Heart left ventricle (tissue), 16 donors: ENCODE data around the gene GGNBP2. TPM values are rescaled to one million over a fixed set of nuclear protein-coding genes. Genes with fewer than 3 reads are reported as not detected.

ENCODE experiments used
- ATAC-seq, 4 donors: fragments of 200-7000 bp; cut with Tn5 transposase; one replicate each; pipeline ENCODE4 v1.9.1; 2020 to 2022; ENCODE audit warnings: moderate library complexity in 4 of 4, mild to moderate bottlenecking in 3 of 4, moderate number of reproducible peaks in 1 of 4
- DNase-seq, 5 donors: peaks; one replicate each; pipeline ENCODE4 v3.0.0-alpha.2; 2020
- H3K27ac ChIP-seq, 12 donors: fragments of 200-600 bp; sonication (generic) in 4 of 12; one replicate each; pipeline versions ENCODE4 v1.5.0 to v1.8.0; 2016 to 2022; ENCODE audit warnings: mild to moderate bottlenecking in 2 of 12
- H3K27me3 ChIP-seq, 9 donors: fragments of 200-600 bp; sonication (generic) in 2 of 9; one replicate each; pipeline versions ENCODE4 v1.5.1 to v1.8.0; 2016 to 2022; ENCODE audit warnings: mild to moderate bottlenecking in 3 of 9
- H3K36me3 ChIP-seq, 9 donors: fragments of 200-600 bp; sonication (generic) in 2 of 9; one replicate each; pipeline versions ENCODE4 v1.5.0 to v1.8.0; 2018 to 2022; ENCODE audit warnings: mild to moderate bottlenecking in 2 of 9
- H3K4me1 ChIP-seq, 12 donors: fragments of 200-600 bp; sonication (generic) in 4 of 12; one replicate each; pipeline versions ENCODE4 v1.5.0 to v1.8.0; 2016 to 2022; ENCODE audit warnings: mild to moderate bottlenecking in 3 of 12
- H3K4me3 ChIP-seq, 12 donors: fragments of 200-600 bp; sonication (generic) in 4 of 12; one replicate each; pipeline versions ENCODE4 v1.5.0 to v1.8.0; 2017 to 2022; ENCODE audit warnings: mild to moderate bottlenecking in 9 of 12, moderate library complexity in 4 of 12
- H3K9me3 ChIP-seq, 12 donors: fragments of 200-600 bp; sonication (generic) in 4 of 12; one replicate each; pipeline versions ENCODE4 v1.5.0 to v1.8.0; 2016 to 2022; ENCODE audit warnings: mild to moderate bottlenecking in 1 of 12
- CTCF ChIP-seq, 12 donors: fragments of 200-600 bp; sonication (generic) in 4 of 12; IDR thresholded peaks; one replicate each; pipeline versions ENCODE4 v1.5.0 to v1.8.0; 2018 to 2022; ENCODE audit warnings: antibody characterized with exemption in 12 of 12, mild to moderate bottlenecking in 5 of 12
- POLR2A ChIP-seq, 2 donors: fragments of 450-650 bp; IDR thresholded peaks; one replicate each; pipeline ENCODE4 v1.6.1; 2017; ENCODE audit warnings: antibody characterized with exemption in 2 of 2, mild to moderate bottlenecking in 2 of 2, moderate library complexity in 2 of 2
- WGBS, 4 donors: extraction: QIAGEN DNeasy Blood & Tissue Kit in 2 of 4; methylation state at CpG; one replicate each; pipeline versions ENCODE4 v1.1.5 to v1.1.7; 2013 to 2018; 5-methylcytosine and 5-hydroxymethylcytosine counted together
- intact Hi-C, 10 donors: fragments of 100-400 bp; cut with DNase I; formaldehyde crosslinking; loops; one replicate each; pipeline versions ENCODE4 v1.11.1 to v1.14.2; 2022
- polyA plus RNA-seq, 2 donors: library from polyadenylated mRNA; stranded (reverse); fragments of 200-250 nt; gene quantifications; one replicate each; pipeline ENCODE4 v1.2.3, GENCODE V29; 2013
- total RNA-seq, 9 donors: library from RNA; depleted of rRNA in 2 of 9; stranded (reverse); fragments of >200 nt in 2 of 9; fragmentation: NEBNext Ultra II Directional in 3 of 9; extraction: Animal tissue kit (Norgen Biotek cat#: 25700) in 3 of 9; gene quantifications; one replicate each; pipeline versions ENCODE4 v1.1.0 to v1.2.4, GENCODE V29; 2016 to 2023
- donor health status: ischemic (EF 13 %, LVEDD 7.1; RV severe dilation, severe dysfunction).
- donor health status: healthy with polysubstance abuse.
- donor health status: DM: no; HTN: yes; CAD: no.
- donor health status: DM: no; HTN: no; CAD: no.
- donor health status: ischemic (EF 25% LVEDD 6.9; RV normal size, moderate dysfunction).
- donor health status: ischemic (EF 25% LVEDD 5.7; RV mildly dilated, moderate dysfunction).
- donor health status: healthy.
- donor health status: DM: yes; HTN: yes; CAD: no.
- donor health status: ischemic (EF 35%, LVEDD 5.7; RV mildly dilated, moderate dysfunction).
- donor health status: nonischemic (EF 11% LVEDD 7.7; RV severe dilation, severe dysfunction).
- donor health status: DM: yes; HTN: yes; CAD: no.
- donor health status: PGD.
- donor health status: ischemic (EF 29% LVEDD 5.4; RV normal size, mild dysfunction).
- donor health status: nonischemic (EF 23%, LVEDD 6.1; RV moderate dilation, normal function).

The GGNBP2 gene
- total and polyA plus RNA-seq, 11 donors, result 27.4 to 62.9 (median 40.5) TPM

- H3K27me3 ChIP-seq, result no peaks in the 10 kb centered on the region
- ATAC-seq (no peak), DNase-seq (no peak)
- no peak for TF ChIP-seq CTCF (IDR thresholded peaks at IDR 0.05)
- no peak for TF ChIP-seq POLR2A (IDR thresholded peaks at IDR 0.05)
- 93 to 96% (median 96%) methylated on average over 9 of the region's 9 CpGs for WGBS, 4 donors
- no peaks in the 10 kb centered on the region for H3K9me3 ChIP-seq
- peaks cover 0 to 79% (median 36%) of the 10 kb centered on the region in 9 donors for H3K36me3 ChIP-seq
- no peak overlapping the region for H3K4me3 ChIP-seq
- intact Hi-C loops, result no loop called here
- H3K4me1 ChIP-seq, result peaks cover 0 to 2% (median 0%) of the 10 kb centered on the region in 12 donors
- no peak overlapping the region for H3K27ac ChIP-seq
Observed at GRCh38 chr17:36509272-36509985, 35.3 kb upstream of the GGNBP2 start.

- H3K9me3 ChIP-seq, result no peaks in the 10 kb centered on the region
- DNase-seq (no peak), ATAC-seq (no peak)
- peaks cover 0 to 75% (median 29%) of the 10 kb centered on the region in 9 donors for H3K36me3 ChIP-seq
- H3K4me3 ChIP-seq, result no peak overlapping the region
- intact Hi-C loops, result loop anchor here in 1 of 10 donors (10.0 kb wide), 1 partner anchor 844 kb away; no protein-coding TSS in a partner anchor
- WGBS, 4 donors, result 83 to 94% (median 89%) methylated on average over 11 to 14 of the region's 14 CpGs
- peaks cover 0 to 6% (median 0%) of the 10 kb centered on the region in 12 donors for H3K4me1 ChIP-seq
- TF ChIP-seq POLR2A (IDR thresholded peaks at IDR 0.05) (no peak), CTCF (IDR thresholded peaks at IDR 0.05) (no peak)
- no peak overlapping the region for H3K27ac ChIP-seq
- no peaks in the 10 kb centered on the region for H3K27me3 ChIP-seq
Observed at GRCh38 chr17:36510636-36511035, 34.1 kb upstream of the GGNBP2 start.

- 88 to 96% (median 94%) methylated on average over 6 of the region's 6 CpGs for WGBS, 4 donors
- H3K36me3 ChIP-seq, result peaks cover 0 to 75% (median 26%) of the 10 kb centered on the region in 9 donors
- H3K4me1 ChIP-seq, result peaks cover 0 to 7% (median 0%) of the 10 kb centered on the region in 12 donors
Observed at GRCh38 chr17:36511216-36511615, 33.5 kb upstream of the GGNBP2 start.

More at GRCh38 chr17:36511216-36511615, 33.5 kb upstream of the GGNBP2 start:
- Histone ChIP-seq H3K27ac (no peak overlapping the region), H3K27me3 (no peaks in the 10 kb centered on the region), H3K4me3 (no peak overlapping the region), H3K9me3 (no peaks in the 10 kb centered on the region)
- TF ChIP-seq POLR2A (IDR thresholded peaks at IDR 0.05) (no peak), CTCF (IDR thresholded peaks at IDR 0.05) (no peak)
- intact Hi-C loops, result loop anchor here in 1 of 10 donors (10.0 kb wide), 1 partner anchor 844 kb away; no protein-coding TSS in a partner anchor
- DNase-seq, result no peak
- no peak for ATAC-seq
